Endothelial cell of umbilical vein (primary cell): ENCODE measurements around the gene NSG2.

Experiments used
- CTCF ChIP-seq, 2 donors: IDR thresholded peaks; 1 replicate in 1 of 2; 2 replicates in 1 of 2; pipeline ENCODE4 v1.5.1; 2011; ENCODE audit warnings: low read length in 2 of 2, mild to moderate bottlenecking in 2 of 2, moderate library complexity in 2 of 2, control low read depth in 1 of 2, inconsistent platforms in 1 of 2, low read depth in 1 of 2; ENCODE audit not compliant: insufficient read depth in 1 of 2; ENCODE audit errors: extremely low read depth in 1 of 2
- EZH2 ChIP-seq: IDR thresholded peaks from 2 replicates; pipeline ENCODE4 v1.6.1; 2012; ENCODE audit warnings: borderline replicate concordance, low read depth, mild to moderate bottlenecking, moderate library complexity, low read length, inconsistent platforms; ENCODE audit not compliant: severe bottlenecking
- FOS ChIP-seq: IDR thresholded peaks from 2 replicates; pipeline ENCODE4 v1.6.1; 2011; ENCODE audit warnings: mild to moderate bottlenecking, low read length, moderate library complexity, borderline replicate concordance; ENCODE audit not compliant: insufficient read depth
- GATA2 ChIP-seq: IDR thresholded peaks from 2 replicates; pipeline ENCODE4 v1.7.0; 2011; ENCODE audit warnings: low read depth, mild to moderate bottlenecking, moderate library complexity, mixed read lengths, low read length; ENCODE audit not compliant: insufficient read length, insufficient read depth
- JUN ChIP-seq: IDR thresholded peaks from 2 replicates; pipeline ENCODE4 v1.6.1; 2011; ENCODE audit warnings: borderline replicate concordance, low read depth; ENCODE audit not compliant: insufficient read length, insufficient read depth
- MAX ChIP-seq: IDR thresholded peaks from 2 replicates; pipeline ENCODE4 v1.6.1; 2011; ENCODE audit not compliant: insufficient read depth, insufficient read length
- MYC ChIP-seq: IDR thresholded peaks from one replicate; pipeline ENCODE4 v1.6.1; 2011; ENCODE audit warnings: mild to moderate bottlenecking, low read depth, low read length
- POLR2A ChIP-seq: IDR thresholded peaks from 2 replicates; pipeline ENCODE4 v1.6.1; 2012; ENCODE audit warnings: low read depth, mild to moderate bottlenecking, control low read depth, low read length
- POLR2AphosphoS5 ChIP-seq: IDR thresholded peaks from 2 replicates; pipeline ENCODE4 v1.6.1; 2012; ENCODE audit warnings: low read depth, mild to moderate bottlenecking, control low read depth, low read length, moderate library complexity; ENCODE audit not compliant: insufficient read depth

- TF ChIP-seq CTCF (IDR thresholded peaks at IDR 0.05; ENCODE audit: extremely low read depth in 1 of 2, insufficient read depth in 1 of 2, low read depth in 1 of 2, low read length in 2 of 2) (no peak), POLR2A (no peak), POLR2AphosphoS5 (no peak), EZH2 (no peak), JUN (no peak), GATA2 (no peak), FOS (no peak), MYC (no peak), MAX (no peak)
These were observed 7.1 kb downstream of the NSG2 start for GRCh38 chr5:174052636-174053035.
